22Rv1 (cell line): ENCODE data around the gene HEXD.

Source experiments
- ZFX ChIP-seq: fragments of 450-650 bp; IDR thresholded peaks from 2 replicates; pipeline ENCODE4 v1.6.1; 2017; ENCODE audit warnings: antibody characterized with exemption, borderline replicate concordance
- TF ChIP-seq, protein P1 (sequence below): fragments of 450-650 bp; IDR thresholded peaks from 2 replicates; pipeline ENCODE4 v1.5.1; 2017; ENCODE audit warnings: mild to moderate bottlenecking

DNA sequence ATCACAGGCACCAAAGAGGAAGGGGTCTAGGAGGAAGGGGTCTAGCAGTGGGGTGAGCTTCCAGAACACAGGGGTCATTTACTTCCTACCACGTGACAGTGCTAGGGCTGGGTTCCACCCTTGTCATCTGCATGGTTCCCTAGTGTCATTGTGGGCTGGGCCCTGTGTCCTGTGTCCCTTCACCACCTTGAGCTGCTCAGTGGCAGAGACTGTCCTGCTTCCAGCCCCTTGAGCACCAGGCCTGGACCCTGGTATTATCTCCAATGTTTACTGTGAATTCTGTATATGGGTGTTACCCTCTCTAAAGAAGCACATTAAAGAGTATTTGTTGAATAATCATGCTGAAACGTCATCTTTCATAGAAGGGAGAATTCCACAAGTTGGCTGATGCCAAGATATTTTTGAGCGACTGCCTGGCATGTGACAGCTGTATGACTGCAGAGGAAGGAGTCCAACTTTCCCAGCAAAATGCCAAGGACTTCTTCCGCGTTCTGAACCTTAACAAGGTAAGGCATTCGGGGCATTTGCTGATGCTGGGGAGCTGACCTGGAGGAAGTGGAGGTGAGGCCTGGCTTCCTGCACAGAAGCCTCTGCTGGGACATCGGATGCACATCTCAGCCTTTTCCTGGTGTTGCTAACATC, 45.9 kb downstream of the HEXD start:
- TF ChIP-seq, protein P1, sequence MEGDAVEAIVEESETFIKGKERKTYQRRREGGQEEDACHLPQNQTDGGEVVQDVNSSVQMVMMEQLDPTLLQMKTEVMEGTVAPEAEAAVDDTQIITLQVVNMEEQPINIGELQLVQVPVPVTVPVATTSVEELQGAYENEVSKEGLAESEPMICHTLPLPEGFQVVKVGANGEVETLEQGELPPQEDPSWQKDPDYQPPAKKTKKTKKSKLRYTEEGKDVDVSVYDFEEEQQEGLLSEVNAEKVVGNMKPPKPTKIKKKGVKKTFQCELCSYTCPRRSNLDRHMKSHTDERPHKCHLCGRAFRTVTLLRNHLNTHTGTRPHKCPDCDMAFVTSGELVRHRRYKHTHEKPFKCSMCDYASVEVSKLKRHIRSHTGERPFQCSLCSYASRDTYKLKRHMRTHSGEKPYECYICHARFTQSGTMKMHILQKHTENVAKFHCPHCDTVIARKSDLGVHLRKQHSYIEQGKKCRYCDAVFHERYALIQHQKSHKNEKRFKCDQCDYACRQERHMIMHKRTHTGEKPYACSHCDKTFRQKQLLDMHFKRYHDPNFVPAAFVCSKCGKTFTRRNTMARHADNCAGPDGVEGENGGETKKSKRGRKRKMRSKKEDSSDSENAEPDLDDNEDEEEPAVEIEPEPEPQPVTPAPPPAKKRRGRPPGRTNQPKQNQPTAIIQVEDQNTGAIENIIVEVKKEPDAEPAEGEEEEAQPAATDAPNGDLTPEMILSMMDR: no peak
- no peak for TF ChIP-seq ZFX
